T-helper 17 cell (primary cell): ENCODE results near the gene MYO3A. TPM values are rescaled to one million over a fixed set of nuclear protein-coding genes. Genes with fewer than 3 reads are reported as not detected.

Experiments used
- ATAC-seq: fragments of 150-1000 bp; cut with Tn5 transposase; 2 replicates; pipeline ENCODE4 v1.10.0; 2021; ENCODE audit warnings: mild to moderate bottlenecking, moderate library complexity
- DNase-seq, 3 donors: peaks; one replicate each; pipeline versions ENCODE4 v3.0.0 to v3.0.0-alpha.2; 2020 to 2021
- H3K9me3 ChIP-seq: one replicate; pipeline ENCODE4 v1.7.0; 2013; ENCODE audit warnings: low read length, mild to moderate bottlenecking; ENCODE audit not compliant: control insufficient read depth, poor library complexity, severe bottlenecking
- H3K27ac Mint-ChIP-seq: one replicate; pipeline ENCODE4 v1.8.0; 2022; ENCODE audit warnings: mild to moderate bottlenecking, moderate library complexity, mixed read lengths
- H3K27me3 Mint-ChIP-seq: one replicate; pipeline ENCODE4 v1.8.0; 2022; ENCODE audit warnings: mixed read lengths
- H3K36me3 Mint-ChIP-seq: one replicate; pipeline ENCODE4 v1.8.0; 2022; ENCODE audit warnings: low read depth, mixed read lengths
- H3K4me1 Mint-ChIP-seq: one replicate; pipeline ENCODE4 v1.8.0; 2022; ENCODE audit warnings: mild to moderate bottlenecking, mixed read lengths
- H3K4me3 Mint-ChIP-seq: one replicate; pipeline ENCODE4 v1.8.0; 2022; ENCODE audit warnings: mild to moderate bottlenecking, moderate library complexity, mixed read lengths
- total RNA-seq, 4 donors: library from RNA in 2 of 4; stranded (reverse) in 2 of 4; gene quantifications; one replicate each; pipeline ENCODE4 v1.2.3 and lab custom pipeline; 2022 to 2026

MYO3A gene
- not detected for total RNA-seq
- total RNA-seq (lab: John Stamatoyannopoulos, UW): 0 reads per million in 2 donors

- H3K27ac Mint-ChIP-seq: no peak within 1 kb of the TSS
- peaks cover 4% of the 10 kb centered on the region for H3K4me1 Mint-ChIP-seq
- peaks cover 40% of the 10 kb centered on the region for H3K27me3 Mint-ChIP-seq
- H3K9me3 ChIP-seq: no peaks in the 10 kb centered on the region
- peak within 1 kb of the TSS; percentile 68 for H3K4me3 Mint-ChIP-seq
- H3K36me3 Mint-ChIP-seq: peaks cover 4% of the 10 kb centered on the region
- DNase-seq (no peak), ATAC-seq (no peak)
Observed at GRCh38 chr10:25933653-25934608, at the start of gene MYO3A. Gene MYO3A (plus strand): TSS chr10:25934229. CDS start chr10:25952111, 17,882 bp downstream.

GRCh38 chr10:25888627-25889026 lies 45.4 kb upstream of the MYO3A start:
- no peak for ATAC-seq
- Mint-ChIP-seq H3K4me3 (no peak overlapping the region), H3K27ac (no peak overlapping the region), H3K4me1 (no peaks in the 10 kb centered on the region), H3K36me3 (no peaks in the 10 kb centered on the region), H3K27me3 (no peaks in the 10 kb centered on the region)
- no peak for DNase-seq
- no peaks in the 10 kb centered on the region for H3K9me3 ChIP-seq

DNA sequence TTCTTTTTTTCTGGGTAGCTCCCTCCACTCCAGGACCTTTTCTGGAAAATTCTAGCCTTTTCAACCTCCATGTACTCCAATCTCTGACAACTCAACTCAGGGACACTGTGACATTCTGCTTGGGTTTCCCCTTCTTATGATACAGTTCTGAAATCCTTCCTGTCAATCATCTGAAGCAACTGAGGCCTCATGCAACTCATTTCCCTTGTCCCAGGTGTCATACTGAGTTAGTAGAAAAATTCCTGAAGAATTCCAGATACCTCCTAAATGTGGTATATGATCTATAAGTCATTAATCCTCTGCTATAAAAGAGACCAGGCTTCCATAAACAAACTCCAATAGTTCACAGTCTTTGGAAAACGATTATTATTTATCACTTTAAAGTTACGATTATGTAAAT lies 43.0 kb upstream of the MYO3A start:
- no peaks in the 10 kb centered on the region for H3K9me3 ChIP-seq
- Mint-ChIP-seq H3K27me3 (peaks cover 5% of the 10 kb centered on the region), H3K27ac (no peak overlapping the region), H3K4me3 (no peak overlapping the region), H3K4me1 (no peaks in the 10 kb centered on the region), H3K36me3 (no peaks in the 10 kb centered on the region)
- ATAC-seq (no peak), DNase-seq (no peak)

DNA sequence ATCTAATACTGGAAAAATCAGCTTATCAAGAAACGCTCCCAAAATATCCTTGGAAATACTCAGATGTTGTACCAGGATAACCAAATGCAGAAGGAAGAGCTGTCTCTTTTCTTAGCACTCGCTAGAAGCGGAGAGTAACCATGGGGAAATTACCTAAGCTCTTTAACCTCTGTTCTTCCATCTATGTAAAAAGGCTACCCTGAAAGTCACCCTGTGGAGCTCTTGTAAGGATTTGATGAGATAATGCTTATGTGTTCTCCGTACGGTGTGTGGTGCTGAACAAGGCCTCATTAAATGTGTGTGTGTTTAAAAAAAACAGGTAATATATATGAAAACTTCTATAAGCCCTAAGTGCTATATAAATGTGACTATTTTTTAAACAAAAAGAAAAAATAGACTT lies 38.2 kb upstream of the MYO3A start:
- Mint-ChIP-seq H3K4me3 (no peak overlapping the region), H3K4me1 (no peaks in the 10 kb centered on the region), H3K27ac (no peak overlapping the region), H3K36me3 (no peaks in the 10 kb centered on the region), H3K27me3 (peaks cover 23% of the 10 kb centered on the region)
- no peaks in the 10 kb centered on the region for H3K9me3 ChIP-seq
- no peak for ATAC-seq
- no peak for DNase-seq

DNA sequence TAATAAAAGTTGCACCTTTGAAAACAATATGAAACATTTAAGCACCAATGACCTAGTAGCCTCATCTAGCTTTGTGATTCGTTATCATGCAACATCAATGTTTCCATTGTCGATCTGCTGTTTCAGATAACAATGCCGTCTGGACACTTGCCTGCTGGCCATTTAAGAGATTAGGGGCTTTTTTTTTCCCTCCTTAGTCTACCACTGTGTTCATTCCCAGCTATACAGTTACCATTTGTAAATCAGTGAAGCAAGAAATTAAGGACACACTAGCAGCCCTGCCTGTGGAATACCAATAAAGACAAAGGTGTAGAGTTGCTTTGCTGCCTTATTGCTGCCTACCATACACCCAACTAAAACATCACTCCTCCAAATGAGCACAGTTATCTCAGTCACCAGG lies 37.6 kb upstream of the MYO3A start:
- H3K27ac Mint-ChIP-seq: no peak overlapping the region
- no peaks in the 10 kb centered on the region for H3K4me1 Mint-ChIP-seq
- no peaks in the 10 kb centered on the region for H3K36me3 Mint-ChIP-seq
- H3K4me3 Mint-ChIP-seq: no peak overlapping the region
- H3K27me3 Mint-ChIP-seq: peaks cover 28% of the 10 kb centered on the region
- ATAC-seq (no peak), DNase-seq (no peak)
- no peaks in the 10 kb centered on the region for H3K9me3 ChIP-seq

GRCh38 chr10:25899304-25899703 lies 34.7 kb upstream of the MYO3A start:
- Mint-ChIP-seq H3K4me3 (no peak overlapping the region), H3K36me3 (no peaks in the 10 kb centered on the region), H3K27me3 (peaks cover 32% of the 10 kb centered on the region), H3K4me1 (no peaks in the 10 kb centered on the region), H3K27ac (no peak overlapping the region)
- no peak for ATAC-seq
- no peaks in the 10 kb centered on the region for H3K9me3 ChIP-seq
- DNase-seq: no peak

GRCh38 chr10:25901199-25901598 lies 32.8 kb upstream of the MYO3A start:
- Mint-ChIP-seq H3K36me3 (no peaks in the 10 kb centered on the region), H3K27me3 (peaks cover 32% of the 10 kb centered on the region), H3K4me1 (no peaks in the 10 kb centered on the region), H3K27ac (no peak overlapping the region), H3K4me3 (no peak overlapping the region)
- H3K9me3 ChIP-seq: no peaks in the 10 kb centered on the region
- no peak for DNase-seq
- ATAC-seq: no peak

DNA sequence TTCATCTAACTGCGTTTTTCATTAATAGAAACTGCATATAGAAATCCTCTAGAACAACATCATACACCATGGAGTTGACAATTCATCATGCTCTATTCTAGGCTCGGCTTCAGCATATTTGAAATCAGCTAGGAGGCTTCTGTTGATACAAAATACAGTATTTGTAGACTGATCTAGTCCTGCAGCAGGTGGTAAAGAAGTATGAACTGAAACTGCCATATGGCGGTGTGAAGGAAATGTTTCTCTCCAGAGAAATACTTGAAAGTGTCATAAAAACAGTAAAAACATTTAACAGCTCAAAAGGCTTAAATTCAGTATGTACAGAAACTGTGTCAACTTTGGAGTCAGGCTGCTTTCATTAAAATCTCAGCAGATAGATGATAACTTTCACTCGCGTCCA lies 32.0 kb upstream of the MYO3A start:
- no peak for DNase-seq
- no peak overlapping the region for H3K4me3 Mint-ChIP-seq

DNA sequence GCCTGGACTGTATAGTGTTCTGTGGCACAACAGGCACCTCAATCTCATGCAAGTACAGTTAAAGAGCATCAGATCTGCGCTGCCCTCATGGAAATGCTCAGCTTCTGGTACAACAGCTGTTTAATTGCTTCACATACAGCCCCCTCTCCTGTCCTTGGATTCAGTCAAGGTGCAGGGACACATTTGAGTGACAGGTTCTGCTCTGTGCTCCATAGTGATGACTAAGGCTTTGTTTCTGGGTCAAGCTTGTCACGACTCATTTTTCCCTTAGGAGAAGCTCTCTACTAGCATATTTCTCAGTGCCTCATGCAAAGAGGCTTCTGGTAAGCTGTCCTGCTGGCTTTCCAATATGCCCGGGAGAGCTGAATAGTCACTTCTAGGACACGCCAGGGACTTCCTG lies 26.8 kb upstream of the MYO3A start:
- no peaks in the 10 kb centered on the region for H3K4me1 Mint-ChIP-seq
- no peak overlapping the region for H3K4me3 Mint-ChIP-seq
- DNase-seq: no peak
- H3K36me3 Mint-ChIP-seq: no peaks in the 10 kb centered on the region
- no peak for ATAC-seq
- H3K9me3 ChIP-seq: no peaks in the 10 kb centered on the region
- peaks cover under 1% of the 10 kb centered on the region for H3K27me3 Mint-ChIP-seq
- H3K27ac Mint-ChIP-seq: no peak overlapping the region

More for the DNA sequence above, 32.0 kb upstream of the MYO3A start:
- no peak for ATAC-seq
- Mint-ChIP-seq H3K4me1 (no peaks in the 10 kb centered on the region), H3K27me3 (peaks cover 32% of the 10 kb centered on the region), H3K36me3 (no peaks in the 10 kb centered on the region), H3K27ac (no peak overlapping the region)
- H3K9me3 ChIP-seq: no peaks in the 10 kb centered on the region

DNA sequence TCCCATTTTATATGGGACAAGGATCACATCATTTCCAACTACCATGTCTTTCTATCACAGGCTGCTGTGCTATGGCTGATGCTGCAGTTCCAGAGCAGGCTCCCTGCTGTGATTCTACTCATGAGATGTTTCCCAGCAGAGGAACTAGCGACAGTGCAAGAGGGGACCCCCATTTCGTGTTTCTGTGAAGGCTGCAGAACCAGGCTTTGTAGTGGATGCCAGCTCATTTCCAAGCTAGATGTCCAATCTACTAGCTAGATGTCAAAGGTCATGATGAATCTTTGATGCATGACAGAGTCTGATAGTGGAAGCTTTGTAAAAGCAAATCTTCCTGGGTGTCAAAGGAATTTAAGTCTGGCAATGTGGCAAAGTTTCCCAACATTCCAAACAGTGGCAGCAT lies 21.2 kb upstream of the MYO3A start:
- DNase-seq: no peak
- no peaks in the 10 kb centered on the region for H3K9me3 ChIP-seq
- H3K4me3 Mint-ChIP-seq: no peak overlapping the region
- H3K27me3 Mint-ChIP-seq: no peaks in the 10 kb centered on the region
- no peak for ATAC-seq
- no peaks in the 10 kb centered on the region for H3K36me3 Mint-ChIP-seq
- H3K4me1 Mint-ChIP-seq: no peaks in the 10 kb centered on the region
- H3K27ac Mint-ChIP-seq: no peak overlapping the region

- H3K4me3 Mint-ChIP-seq: no peak overlapping the region
- H3K9me3 ChIP-seq: no peaks in the 10 kb centered on the region
Observed at GRCh38 chr10:25914776-25915175, 19.3 kb upstream of the MYO3A start.

DNA sequence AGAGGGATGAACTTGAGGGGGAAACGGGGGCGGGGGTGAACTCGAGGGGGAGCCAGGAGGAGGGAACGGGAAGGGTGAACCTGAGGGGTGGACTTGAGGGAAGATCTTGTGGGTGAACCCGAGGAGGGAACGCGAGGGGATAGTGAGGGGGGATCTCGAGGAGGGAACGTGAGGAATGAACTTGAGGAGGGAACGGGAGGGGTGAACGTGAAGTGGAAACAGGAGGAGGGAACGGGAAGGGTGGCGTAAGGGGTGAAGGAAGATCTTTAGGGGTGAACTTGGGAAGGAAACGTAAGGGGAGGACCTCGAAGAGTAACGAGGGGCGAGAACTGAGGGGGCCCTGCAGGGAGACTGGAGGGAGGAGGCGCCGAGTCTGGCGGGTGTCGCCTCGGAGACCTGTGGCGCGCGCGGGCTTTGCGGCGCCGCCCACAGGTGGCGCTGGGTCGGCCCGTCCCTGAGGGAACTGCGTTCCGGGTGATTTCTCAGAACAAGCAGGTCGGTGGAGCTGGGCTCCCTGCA lies 651 bp downstream of the MYO3A start:
- ATAC-seq: no peak
- DNase-seq: no peak

More at GRCh38 chr10:25914776-25915175, 19.3 kb upstream of the MYO3A start:
- Mint-ChIP-seq H3K27ac (no peak overlapping the region), H3K27me3 (no peaks in the 10 kb centered on the region), H3K36me3 (no peaks in the 10 kb centered on the region), H3K4me1 (no peaks in the 10 kb centered on the region)
- ATAC-seq (no peak), DNase-seq (no peak)

DNA sequence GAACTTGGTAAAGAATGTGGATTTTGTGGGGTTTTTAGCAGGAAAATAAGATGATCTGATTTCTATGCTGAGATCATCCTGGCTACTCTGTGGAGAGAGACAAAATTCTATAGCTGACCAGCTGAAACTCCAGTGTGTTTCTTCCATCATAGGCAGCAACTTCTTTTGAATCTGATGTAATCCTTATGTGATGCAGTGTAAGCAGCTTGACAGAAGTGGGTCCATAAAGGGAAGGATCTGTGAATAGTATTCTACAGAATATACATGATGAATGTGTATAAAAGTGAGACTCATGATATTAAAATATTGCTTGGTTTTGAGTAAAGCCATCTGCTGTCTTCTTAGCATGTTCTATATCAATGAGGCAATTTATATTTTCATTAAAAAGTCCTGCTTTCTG lies 4.4 kb downstream of the MYO3A start:
- Mint-ChIP-seq H3K27me3 (peaks cover 51% of the 10 kb centered on the region), H3K4me3 (no peak overlapping the region), H3K36me3 (peaks cover 4% of the 10 kb centered on the region)

More for the DNA sequence above, 651 bp downstream of the MYO3A start:
- peaks cover 4% of the 10 kb centered on the region for H3K36me3 Mint-ChIP-seq
- peak overlapping the region; percentile 68 for H3K4me3 Mint-ChIP-seq
- H3K27ac Mint-ChIP-seq: no peak overlapping the region
- peaks cover 40% of the 10 kb centered on the region for H3K27me3 Mint-ChIP-seq
- H3K9me3 ChIP-seq: no peaks in the 10 kb centered on the region
- peaks cover 4% of the 10 kb centered on the region for H3K4me1 Mint-ChIP-seq

More for the DNA sequence above, 4.4 kb downstream of the MYO3A start:
- no peak for DNase-seq
- Mint-ChIP-seq H3K27ac (no peak overlapping the region), H3K4me1 (peaks cover 4% of the 10 kb centered on the region)
- no peaks in the 10 kb centered on the region for H3K9me3 ChIP-seq
- no peak for ATAC-seq
